ENCODE results near the gene ZSWIM2.

GRCh38 chr2:186783254-186783653 lies 65.7 kb downstream of the ZSWIM2 start:
- TF ChIP-seq POLR2A (IDR thresholded peaks at IDR 0.05), result no peak
- TF ChIP-seq, protein P1, sequence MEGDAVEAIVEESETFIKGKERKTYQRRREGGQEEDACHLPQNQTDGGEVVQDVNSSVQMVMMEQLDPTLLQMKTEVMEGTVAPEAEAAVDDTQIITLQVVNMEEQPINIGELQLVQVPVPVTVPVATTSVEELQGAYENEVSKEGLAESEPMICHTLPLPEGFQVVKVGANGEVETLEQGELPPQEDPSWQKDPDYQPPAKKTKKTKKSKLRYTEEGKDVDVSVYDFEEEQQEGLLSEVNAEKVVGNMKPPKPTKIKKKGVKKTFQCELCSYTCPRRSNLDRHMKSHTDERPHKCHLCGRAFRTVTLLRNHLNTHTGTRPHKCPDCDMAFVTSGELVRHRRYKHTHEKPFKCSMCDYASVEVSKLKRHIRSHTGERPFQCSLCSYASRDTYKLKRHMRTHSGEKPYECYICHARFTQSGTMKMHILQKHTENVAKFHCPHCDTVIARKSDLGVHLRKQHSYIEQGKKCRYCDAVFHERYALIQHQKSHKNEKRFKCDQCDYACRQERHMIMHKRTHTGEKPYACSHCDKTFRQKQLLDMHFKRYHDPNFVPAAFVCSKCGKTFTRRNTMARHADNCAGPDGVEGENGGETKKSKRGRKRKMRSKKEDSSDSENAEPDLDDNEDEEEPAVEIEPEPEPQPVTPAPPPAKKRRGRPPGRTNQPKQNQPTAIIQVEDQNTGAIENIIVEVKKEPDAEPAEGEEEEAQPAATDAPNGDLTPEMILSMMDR (IDR thresholded peaks at IDR 0.05), result no peak
- no peak for TF ChIP-seq EP300 (IDR thresholded peaks at IDR 0.05)
